ENCODE results near the gene GCLC. TPM values are rescaled to one million over a fixed set of nuclear protein-coding genes. Genes with fewer than 3 reads are reported as not detected.

Gene GCLC
- total and polyA plus RNA-seq, 2 donors, result 17.1 to 17.4 TPM

GRCh38 chr6:53546281-53546680 is 1.4 kb upstream of the GCLC start:
- Histone ChIP-seq H3K4me3 (ENCODE audit: low read length in 2 of 2) (no peak overlapping the region), H3K27ac (ENCODE audit: low read depth in 1 of 2, low read length in 1 of 2) (no peak overlapping the region), H3K27me3 (ENCODE audit: control insufficient read depth in 2 of 2, insufficient read depth in 1 of 2, low read length in 1 of 2) (peaks cover 0 to 3% of the 10 kb centered on the region in 2 donors), H3K9me3 (ENCODE audit: control insufficient read depth in 2 of 2, insufficient read depth in 1 of 2, low read length in 1 of 2) (no peaks in the 10 kb centered on the region), H3K4me1 (ENCODE audit: control insufficient read depth in 2 of 2, insufficient read depth in 2 of 2, low read length in 2 of 2) (peaks cover 9 to 27% of the 10 kb centered on the region in 2 donors), H3K36me3 (ENCODE audit: control insufficient read depth in 2 of 2, insufficient read depth in 2 of 2, low read length in 1 of 2) (no peaks in the 10 kb centered on the region)
- DNase-seq (ENCODE audit: low read depth in 6 of 9, low spot score in 9 of 9), result no peak
- WGBS, result 96% methylated on average over 2 of the region's 2 CpGs

DNA sequence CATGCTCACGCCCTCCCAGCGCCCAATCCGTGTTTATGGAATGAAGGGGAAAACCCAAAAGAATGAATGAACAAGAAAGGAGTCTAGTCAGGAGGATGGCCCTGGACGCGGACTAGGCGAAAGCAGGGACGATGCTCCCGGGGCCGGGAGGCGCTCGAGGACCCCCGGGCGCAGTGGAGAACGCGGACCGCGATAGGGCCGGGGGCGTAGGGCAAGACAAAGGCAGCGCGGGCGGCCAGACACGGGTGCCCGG is 758 bp downstream of the GCLC start:
- Histone ChIP-seq H3K4me1 (ENCODE audit: control insufficient read depth in 2 of 2, insufficient read depth in 2 of 2, low read length in 2 of 2) (peaks cover 9 to 27% of the 10 kb centered on the region in 2 donors), H3K27me3 (ENCODE audit: control insufficient read depth in 2 of 2, insufficient read depth in 1 of 2, low read length in 1 of 2) (peaks cover 0 to 3% of the 10 kb centered on the region in 2 donors), H3K36me3 (ENCODE audit: control insufficient read depth in 2 of 2, insufficient read depth in 2 of 2, low read length in 1 of 2) (no peaks in the 10 kb centered on the region), H3K9me3 (ENCODE audit: control insufficient read depth in 2 of 2, insufficient read depth in 1 of 2, low read length in 1 of 2) (no peaks in the 10 kb centered on the region), H3K4me3 (ENCODE audit: low read length in 2 of 2) (peak overlapping the region; percentile 64 to 84), H3K27ac (ENCODE audit: low read depth in 1 of 2, low read length in 1 of 2) (peak overlapping the region in 1 of 2 donors; percentile 25)
- peak in 3 of 9 donors; percentile 16 to 57 (median 28) for DNase-seq (ENCODE audit: low read depth in 6 of 9, low spot score in 9 of 9)
- under 1% methylated on average over 24 of the region's 24 CpGs for WGBS

DNA sequence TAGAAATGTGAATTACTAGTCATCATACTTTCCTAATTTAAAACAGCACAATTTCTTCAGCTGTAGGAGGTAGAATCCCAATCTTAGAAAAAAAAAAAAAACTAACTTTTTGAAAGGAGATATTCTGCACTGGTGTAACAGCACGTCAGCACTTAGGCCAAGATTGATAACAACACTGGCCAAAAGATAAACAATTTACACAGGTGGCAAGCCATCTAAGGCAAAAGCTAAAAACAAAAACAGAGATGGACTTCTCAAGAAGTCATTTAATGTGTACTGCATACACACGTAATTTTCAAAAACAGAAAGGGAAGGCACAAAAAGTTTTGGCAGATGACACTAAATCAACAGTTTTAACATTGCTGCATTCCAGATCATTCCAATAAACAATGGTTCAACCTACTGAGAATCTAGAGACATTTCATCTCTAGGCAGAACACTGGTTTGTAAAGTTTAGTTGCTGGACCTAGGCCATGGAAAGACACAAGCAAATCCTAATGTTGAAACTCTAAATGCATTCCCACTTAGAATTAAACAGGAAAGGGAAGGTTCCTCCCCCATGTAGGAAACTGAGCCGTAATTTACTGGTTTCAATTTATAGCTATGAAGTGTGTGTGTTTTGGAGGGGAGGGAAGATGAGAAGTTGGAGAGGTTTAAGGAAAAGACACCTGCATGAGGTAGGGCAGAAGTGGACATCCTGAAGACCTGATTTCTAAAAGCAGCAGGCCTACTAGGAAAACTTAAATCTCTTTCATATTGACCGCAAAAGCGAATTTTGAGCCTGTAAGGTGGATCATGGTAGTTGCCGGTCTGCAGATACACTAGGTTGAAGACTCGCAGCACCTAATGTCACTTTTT is 1.3 kb downstream of the GCLC start:
- Histone ChIP-seq H3K4me1 (ENCODE audit: control insufficient read depth in 2 of 2, insufficient read depth in 2 of 2, low read length in 2 of 2) (peaks cover 9 to 27% of the 10 kb centered on the region in 2 donors), H3K27me3 (ENCODE audit: control insufficient read depth in 2 of 2, insufficient read depth in 1 of 2, low read length in 1 of 2) (peaks cover 0 to 3% of the 10 kb centered on the region in 2 donors), H3K27ac (ENCODE audit: low read depth in 1 of 2, low read length in 1 of 2) (no peak overlapping the region), H3K36me3 (ENCODE audit: control insufficient read depth in 2 of 2, insufficient read depth in 2 of 2, low read length in 1 of 2) (no peaks in the 10 kb centered on the region), H3K4me3 (ENCODE audit: low read length in 2 of 2) (peak overlapping the region; percentile 64 to 84), H3K9me3 (ENCODE audit: control insufficient read depth in 2 of 2, insufficient read depth in 1 of 2, low read length in 1 of 2) (no peaks in the 10 kb centered on the region)
- DNase-seq (ENCODE audit: low read depth in 6 of 9, low spot score in 9 of 9), result peak in 2 of 9 donors; percentile 26 to 33
- WGBS, result 15% methylated on average over 7 of the region's 7 CpGs

DNA sequence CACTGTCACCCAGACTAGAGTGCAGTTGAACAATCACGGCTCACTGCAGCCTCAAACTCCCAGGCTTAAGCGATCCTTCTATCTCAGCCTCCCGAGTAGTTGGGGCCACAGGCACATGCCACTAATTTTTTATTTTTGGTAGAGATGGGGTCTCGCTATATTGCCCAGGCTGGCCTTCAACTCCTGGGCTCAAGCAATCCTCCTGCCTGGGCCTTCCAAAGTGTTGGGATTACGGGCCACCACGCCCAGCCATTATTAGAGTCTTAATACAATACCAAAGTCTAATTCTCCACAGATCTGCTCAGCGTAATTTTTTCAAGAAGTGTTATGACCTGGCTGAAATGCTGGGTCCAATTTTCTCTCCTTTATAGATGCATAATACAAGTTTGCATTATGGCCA is 3.0 kb downstream of the GCLC start:
- Histone ChIP-seq H3K9me3 (ENCODE audit: control insufficient read depth in 2 of 2, insufficient read depth in 1 of 2, low read length in 1 of 2) (no peaks in the 10 kb centered on the region), H3K27ac (ENCODE audit: low read depth in 1 of 2, low read length in 1 of 2) (no peak overlapping the region), H3K4me3 (ENCODE audit: low read length in 2 of 2) (no peak overlapping the region), H3K4me1 (ENCODE audit: control insufficient read depth in 2 of 2, insufficient read depth in 2 of 2, low read length in 2 of 2) (peaks cover 9 to 14% of the 10 kb centered on the region in 2 donors), H3K36me3 (ENCODE audit: control insufficient read depth in 2 of 2, insufficient read depth in 2 of 2, low read length in 1 of 2) (no peaks in the 10 kb centered on the region), H3K27me3 (ENCODE audit: control insufficient read depth in 2 of 2, insufficient read depth in 1 of 2, low read length in 1 of 2) (no peaks in the 10 kb centered on the region)
- DNase-seq (ENCODE audit: low read depth in 6 of 9, low spot score in 9 of 9), result no peak
- WGBS, result 98% methylated on average over 7 of the region's 7 CpGs

DNA sequence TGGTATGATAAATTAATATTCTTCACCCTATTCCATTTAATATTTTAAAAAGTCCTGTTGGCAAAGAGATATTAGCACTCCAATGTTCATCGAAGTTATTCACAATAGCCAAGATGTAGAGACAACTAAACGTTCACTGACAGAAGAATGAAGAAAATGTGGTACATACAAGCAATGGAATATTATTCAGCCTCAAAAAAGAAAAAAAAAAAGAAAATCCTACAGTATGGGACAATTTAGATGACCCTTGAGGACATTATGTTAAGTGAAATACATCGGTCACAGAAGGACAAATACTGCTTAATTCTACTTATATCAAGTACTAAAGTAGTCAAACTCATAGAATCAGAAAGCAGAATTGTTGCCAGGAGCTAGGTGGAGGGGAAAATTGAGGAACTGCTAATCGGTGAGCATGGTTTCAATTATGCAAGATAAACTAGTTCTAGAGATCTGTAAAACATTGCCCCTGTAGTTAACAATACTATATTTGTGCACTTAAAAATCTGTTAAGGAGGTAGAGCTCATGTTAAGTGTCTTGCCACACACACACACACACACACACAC is 4.7 kb downstream of the GCLC start:
- Histone ChIP-seq H3K4me1 (ENCODE audit: control insufficient read depth in 2 of 2, insufficient read depth in 2 of 2, low read length in 2 of 2) (peaks cover 9 to 14% of the 10 kb centered on the region in 2 donors), H3K27ac (ENCODE audit: low read depth in 1 of 2, low read length in 1 of 2) (no peak overlapping the region), H3K27me3 (ENCODE audit: control insufficient read depth in 2 of 2, insufficient read depth in 1 of 2, low read length in 1 of 2) (no peaks in the 10 kb centered on the region), H3K4me3 (ENCODE audit: low read length in 2 of 2) (no peak overlapping the region), H3K9me3 (ENCODE audit: control insufficient read depth in 2 of 2, insufficient read depth in 1 of 2, low read length in 1 of 2) (no peaks in the 10 kb centered on the region), H3K36me3 (ENCODE audit: control insufficient read depth in 2 of 2, insufficient read depth in 2 of 2, low read length in 1 of 2) (no peaks in the 10 kb centered on the region)
- DNase-seq (ENCODE audit: low read depth in 6 of 9, low spot score in 9 of 9), result no peak
- 94% methylated on average over 4 of the region's 4 CpGs for WGBS

- Histone ChIP-seq H3K27ac (ENCODE audit: low read depth in 1 of 2, low read length in 1 of 2) (no peak overlapping the region), H3K4me1 (ENCODE audit: control insufficient read depth in 2 of 2, insufficient read depth in 2 of 2, low read length in 2 of 2) (peaks cover 9 to 14% of the 10 kb centered on the region in 2 donors), H3K4me3 (ENCODE audit: low read length in 2 of 2) (no peak overlapping the region), H3K27me3 (ENCODE audit: control insufficient read depth in 2 of 2, insufficient read depth in 1 of 2, low read length in 1 of 2) (no peaks in the 10 kb centered on the region), H3K9me3 (ENCODE audit: control insufficient read depth in 2 of 2, insufficient read depth in 1 of 2, low read length in 1 of 2) (no peaks in the 10 kb centered on the region), H3K36me3 (ENCODE audit: control insufficient read depth in 2 of 2, insufficient read depth in 2 of 2, low read length in 1 of 2) (no peaks in the 10 kb centered on the region)
- DNase-seq (ENCODE audit: low read depth in 6 of 9, low spot score in 9 of 9), result no peak
- 96% methylated on average over 5 of the region's 5 CpGs for WGBS
These were observed 5.3 kb downstream of the GCLC start for GRCh38 chr6:53539561-53539960.

DNA sequence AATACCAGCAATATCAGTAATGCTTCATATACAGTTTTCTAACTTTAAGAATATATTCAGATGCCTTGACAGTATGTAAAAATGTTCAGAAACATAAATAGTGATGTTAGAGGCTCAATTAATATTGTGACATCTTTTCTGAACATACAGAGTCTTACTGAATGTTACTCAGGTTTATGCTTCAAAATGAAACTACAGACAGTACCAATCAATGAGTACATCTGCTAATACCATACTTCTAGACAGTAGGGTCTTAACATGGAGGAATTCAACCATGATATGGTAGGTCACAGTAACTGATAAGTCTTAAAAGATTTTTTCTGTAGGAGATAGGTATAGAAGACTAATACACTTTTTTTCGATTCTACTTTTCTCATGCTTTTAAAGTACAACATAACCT is 8.3 kb downstream of the GCLC start:
- Histone ChIP-seq H3K36me3 (ENCODE audit: control insufficient read depth in 2 of 2, insufficient read depth in 2 of 2, low read length in 1 of 2) (no peaks in the 10 kb centered on the region), H3K27me3 (ENCODE audit: control insufficient read depth in 2 of 2, insufficient read depth in 1 of 2, low read length in 1 of 2) (no peaks in the 10 kb centered on the region), H3K9me3 (ENCODE audit: control insufficient read depth in 2 of 2, insufficient read depth in 1 of 2, low read length in 1 of 2) (no peaks in the 10 kb centered on the region), H3K4me3 (ENCODE audit: low read length in 2 of 2) (no peak overlapping the region), H3K27ac (ENCODE audit: low read depth in 1 of 2, low read length in 1 of 2) (no peak overlapping the region), H3K4me1 (ENCODE audit: control insufficient read depth in 2 of 2, insufficient read depth in 2 of 2, low read length in 2 of 2) (peaks cover 0 to 7% of the 10 kb centered on the region in 2 donors)
- WGBS, result 98% methylated on average over 1 of the region's 1 CpG
- DNase-seq (ENCODE audit: low read depth in 6 of 9, low spot score in 9 of 9), result no peak

DNA sequence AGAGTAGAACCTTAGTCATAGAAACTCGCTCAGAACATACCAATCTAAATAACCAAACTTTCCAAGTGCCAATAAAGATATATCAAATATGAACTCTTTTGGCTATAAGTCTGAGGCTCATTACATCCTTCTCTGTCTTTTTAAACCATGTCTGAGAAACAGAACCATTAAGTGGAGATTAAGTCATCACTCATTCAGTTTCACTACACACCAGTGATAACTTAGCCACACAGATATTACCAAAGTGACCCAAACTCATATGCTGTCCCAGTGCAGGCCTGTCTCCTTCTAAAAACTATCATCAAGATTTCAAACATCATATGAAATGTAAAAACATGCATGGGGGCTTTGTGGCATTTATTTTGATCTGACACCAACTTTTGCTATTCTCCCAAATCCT is 12.0 kb downstream of the GCLC start:
- H3K27me3 ChIP-seq (ENCODE audit: control insufficient read depth in 2 of 2, insufficient read depth in 1 of 2, low read length in 1 of 2), result no peaks in the 10 kb centered on the region
- H3K4me3 ChIP-seq (ENCODE audit: low read length in 2 of 2), result no peak overlapping the region
- no peak for DNase-seq (ENCODE audit: low read depth in 6 of 9, low spot score in 9 of 9)
- no peaks in the 10 kb centered on the region for H3K9me3 ChIP-seq (ENCODE audit: control insufficient read depth in 2 of 2, insufficient read depth in 1 of 2, low read length in 1 of 2)
- WGBS, result 98% methylated on average over 1 of the region's 1 CpG
- no peaks in the 10 kb centered on the region for H3K36me3 ChIP-seq (ENCODE audit: control insufficient read depth in 2 of 2, insufficient read depth in 2 of 2, low read length in 1 of 2)
- peaks cover 0 to 7% of the 10 kb centered on the region in 2 donors for H3K4me1 ChIP-seq (ENCODE audit: control insufficient read depth in 2 of 2, insufficient read depth in 2 of 2, low read length in 2 of 2)
- H3K27ac ChIP-seq (ENCODE audit: low read depth in 1 of 2, low read length in 1 of 2), result no peak overlapping the region

GRCh38 chr6:53532061-53532797 is 12.7 kb downstream of the GCLC start:
- Histone ChIP-seq H3K27me3 (ENCODE audit: control insufficient read depth in 2 of 2, insufficient read depth in 1 of 2, low read length in 1 of 2) (no peaks in the 10 kb centered on the region), H3K4me3 (ENCODE audit: low read length in 2 of 2) (no peak overlapping the region), H3K27ac (ENCODE audit: low read depth in 1 of 2, low read length in 1 of 2) (no peak overlapping the region), H3K9me3 (ENCODE audit: control insufficient read depth in 2 of 2, insufficient read depth in 1 of 2, low read length in 1 of 2) (no peaks in the 10 kb centered on the region), H3K36me3 (ENCODE audit: control insufficient read depth in 2 of 2, insufficient read depth in 2 of 2, low read length in 1 of 2) (no peaks in the 10 kb centered on the region), H3K4me1 (ENCODE audit: control insufficient read depth in 2 of 2, insufficient read depth in 2 of 2, low read length in 2 of 2) (peaks cover 0 to 7% of the 10 kb centered on the region in 2 donors)
- WGBS, result 71% methylated on average over 8 of the region's 8 CpGs
- DNase-seq (ENCODE audit: low read depth in 6 of 9, low spot score in 9 of 9), result no peak

All from thymus (tissue), 11 donors.